Stimulated activated CD8-positive, alpha-beta memory T cell treated with anti-CD3 and anti-CD28 coated beads, Interleukin-12 subunit alpha, Interleukin-12 subunit beta, amount 100 ng/mL, for 1 hour (primary cell): ENCODE measurements around the gene GATC.
"Not testable (repeated sequence)": the region's sequence is repeated elsewhere in the genome, so short reads cannot be mapped to it uniquely, and the experiment has no call there.

ENCODE experiments used
- DNase-seq: peaks from one replicate; pipeline ENCODE4 v3.0.0-alpha.2; 2020; ENCODE audit warnings: low read depth

The GATC gene

GRCh38 chr12:120437735-120438494 lies 8.3 kb upstream of the GATC start, which contains the start of gene COX6A1:
Gene COX6A1 (plus strand): TSS chr12:120438113. CDS start chr12:120438127, 14 bp downstream.
- DNase-seq, result peak; percentile 96

DNA sequence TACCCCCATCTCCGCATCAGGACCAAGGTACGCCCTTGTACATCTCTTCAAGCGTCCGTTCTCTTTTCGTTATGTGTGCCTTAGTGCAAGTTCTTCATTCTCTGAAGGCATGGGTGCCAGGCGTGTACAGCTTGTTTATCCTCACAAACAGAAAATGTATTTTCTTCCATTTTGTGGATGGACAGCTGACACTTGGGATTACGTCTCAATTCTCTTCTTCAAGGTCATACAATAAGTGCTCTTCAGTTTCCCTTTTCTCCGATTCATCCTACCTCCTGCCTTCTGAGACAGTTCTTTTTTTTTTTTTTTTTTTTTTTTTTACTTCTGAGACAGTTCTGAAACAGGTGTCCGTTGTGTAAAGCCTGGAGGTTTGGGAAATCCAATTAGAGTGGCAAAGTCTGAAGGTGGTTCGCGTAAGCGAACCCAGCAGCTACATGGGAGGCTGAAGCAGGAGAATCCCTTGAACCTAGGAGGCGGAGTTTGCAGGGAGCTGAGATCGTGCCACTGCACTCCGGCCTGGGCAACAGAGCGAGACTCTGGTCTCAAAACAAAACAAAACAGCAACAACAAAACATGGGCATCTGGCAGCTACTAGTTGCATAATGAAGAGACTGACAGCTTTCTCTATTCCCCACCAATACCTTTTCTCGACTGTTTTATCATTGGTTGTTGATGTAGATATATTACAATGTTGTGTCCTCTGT lies 7.6 kb upstream of the GATC start:
- no peak for DNase-seq

- peak; percentile 60 for DNase-seq
Measured at GRCh38 chr12:120439646-120440247, 6.5 kb upstream of the GATC start.

- DNase-seq, result no peak
Measured at GRCh38 chr12:120444676-120445075, 1.6 kb upstream of the GATC start.

GRCh38 chr12:120446844-120447178 lies 567 bp downstream of the GATC start:
- not testable (repeated sequence) for DNase-seq

GRCh38 chr12:120447992-120448391 lies 1.7 kb downstream of the GATC start:
- no peak for DNase-seq

DNA sequence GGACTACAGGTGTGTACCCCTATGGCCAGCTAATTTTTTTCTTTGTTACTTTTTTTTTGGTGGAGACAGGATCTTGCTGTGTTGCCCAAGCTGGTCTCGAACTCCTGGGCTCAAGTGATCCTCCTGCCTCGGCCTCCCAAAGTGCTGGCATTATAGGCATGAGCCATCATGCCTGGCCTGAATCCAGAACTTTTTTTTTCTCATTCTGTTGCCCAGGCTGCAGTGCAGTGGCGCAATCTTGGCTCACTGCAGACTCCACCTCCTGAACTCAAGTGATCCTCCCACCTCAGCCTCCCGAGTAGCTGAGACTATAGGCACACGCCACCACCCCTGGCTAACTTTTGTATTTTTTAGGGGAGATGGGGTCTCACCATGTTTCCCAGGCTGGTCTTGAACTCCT lies 6.3 kb downstream of the GATC start:
- DNase-seq, result not testable (repeated sequence)

DNA sequence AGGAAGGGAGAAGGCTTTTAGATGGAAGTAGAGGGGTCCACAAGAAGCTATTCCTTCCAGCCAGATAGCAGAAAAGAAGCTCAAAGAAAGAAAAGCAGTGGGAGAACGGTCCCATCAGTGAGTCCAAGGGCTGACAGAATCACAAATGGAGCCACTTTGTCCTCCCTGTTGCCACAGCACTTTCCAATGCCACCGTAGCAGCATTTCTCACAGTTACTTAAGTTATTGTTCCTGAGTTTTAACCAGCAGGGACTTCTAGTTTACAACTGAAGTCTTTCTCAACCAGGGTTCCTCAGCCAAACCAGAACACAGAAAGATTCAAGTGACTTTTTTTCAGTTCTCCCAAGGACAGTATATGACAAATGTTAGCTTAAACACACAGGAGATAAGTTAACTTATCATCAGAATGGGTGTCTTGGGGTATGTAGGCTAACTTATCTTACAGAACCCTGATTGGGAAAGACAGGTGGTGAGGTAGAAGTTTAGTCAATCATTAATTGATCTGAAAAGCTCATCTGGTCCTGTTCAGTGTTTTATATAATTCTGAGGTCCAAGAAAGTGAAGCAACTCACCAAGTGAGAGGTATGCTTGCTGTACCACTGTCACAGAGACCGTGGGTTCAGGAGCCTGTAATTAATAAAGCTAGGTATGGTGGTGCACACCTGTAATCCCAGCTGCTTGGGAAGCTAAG lies 7.0 kb downstream of the GATC start:
- DNase-seq, result no peak

- DNase-seq, result no peak
Measured at GRCh38 chr12:120453977-120454376, 7.7 kb downstream of the GATC start.

DNA sequence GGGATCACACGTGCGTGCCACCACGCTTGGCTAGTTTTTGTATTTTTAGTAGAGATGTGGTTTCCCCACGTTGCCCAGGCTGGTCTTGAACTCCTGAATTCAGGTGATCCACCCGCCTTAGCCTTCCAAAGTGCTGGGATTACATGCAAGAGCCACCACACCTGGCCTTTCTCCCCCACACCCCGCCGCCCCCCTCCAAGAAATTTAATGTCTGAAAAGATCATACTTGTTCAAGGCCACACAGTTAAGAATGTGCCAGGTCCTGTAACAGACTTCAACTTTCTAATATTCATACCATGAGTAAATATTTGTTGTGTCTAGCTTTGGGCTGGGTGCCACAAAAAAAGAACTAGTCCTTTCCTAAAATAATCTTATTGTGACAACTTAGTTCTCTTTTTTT lies 9.1 kb downstream of the GATC start:
- DNase-seq, result no peak

DNA sequence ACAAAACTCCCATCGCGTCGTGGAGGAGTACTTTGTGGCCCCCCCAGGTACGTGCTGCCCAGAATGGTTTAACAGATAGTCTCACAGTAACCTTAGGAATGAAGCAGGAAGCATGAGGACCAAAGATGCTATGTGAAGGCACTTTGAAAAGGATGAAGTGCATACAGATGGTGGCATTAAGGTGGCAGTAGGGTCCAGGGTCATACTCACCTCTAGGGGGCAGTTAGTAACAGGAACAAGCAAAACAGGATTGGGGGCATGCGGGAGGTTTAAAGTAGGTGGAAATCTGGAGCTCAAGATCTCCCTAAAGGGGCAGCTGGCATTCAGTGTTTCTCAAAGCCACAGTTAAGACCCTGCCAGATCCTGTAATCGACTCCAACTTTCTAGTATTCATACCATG lies 10.9 kb downstream of the GATC start:
- no peak for DNase-seq

GRCh38 chr12:120460157-120460556 lies 13.9 kb downstream of the GATC start:
- no peak for DNase-seq

- DNase-seq, result no peak
Measured at GRCh38 chr12:120462099-120462640, 15.9 kb downstream of the GATC start.

DNA sequence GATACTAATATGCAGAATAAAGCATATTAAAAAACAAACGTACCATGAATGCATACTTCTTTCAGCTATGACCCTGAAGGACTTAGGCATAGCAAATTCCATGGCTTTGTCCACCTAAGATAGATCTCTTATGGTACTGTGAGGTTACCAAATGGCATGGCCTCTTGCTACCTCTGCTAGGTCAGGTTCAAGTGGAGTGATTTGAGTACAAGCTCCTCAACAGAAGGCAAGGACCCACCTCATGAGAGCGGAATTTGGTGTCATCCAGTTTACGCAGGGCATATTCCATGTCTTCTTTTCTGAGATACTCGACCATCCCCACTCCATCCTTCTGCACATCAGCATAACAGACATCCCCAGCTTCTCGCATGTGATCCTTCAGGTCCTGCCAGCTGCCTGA lies 17.5 kb downstream of the GATC start:
- no peak for DNase-seq

GRCh38 chr12:120465756-120466155 lies 19.5 kb downstream of the GATC start:
- DNase-seq, result no peak

GRCh38 chr12:120466560-120467315 lies 20.5 kb downstream of the GATC start:
- no peak for DNase-seq

DNA sequence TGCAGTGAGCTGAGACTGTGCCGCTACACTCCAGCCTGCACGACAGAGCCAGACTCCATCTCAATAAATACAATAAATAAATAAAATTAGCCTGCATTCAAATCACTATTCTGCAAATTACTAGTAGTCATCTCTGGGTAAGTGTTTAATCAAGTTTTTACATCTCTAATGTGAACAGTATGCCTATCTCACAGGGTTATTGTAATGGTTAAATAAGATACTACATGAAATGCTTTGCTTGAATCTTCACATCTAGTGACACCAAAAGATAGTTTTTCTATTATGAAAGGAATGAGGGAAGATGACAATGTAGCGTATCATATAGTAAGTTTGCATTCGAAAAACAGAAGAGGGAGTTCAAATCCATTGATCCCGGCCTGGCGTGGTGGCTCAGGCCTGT lies 21.2 kb downstream of the GATC start:
- no peak for DNase-seq

DNA sequence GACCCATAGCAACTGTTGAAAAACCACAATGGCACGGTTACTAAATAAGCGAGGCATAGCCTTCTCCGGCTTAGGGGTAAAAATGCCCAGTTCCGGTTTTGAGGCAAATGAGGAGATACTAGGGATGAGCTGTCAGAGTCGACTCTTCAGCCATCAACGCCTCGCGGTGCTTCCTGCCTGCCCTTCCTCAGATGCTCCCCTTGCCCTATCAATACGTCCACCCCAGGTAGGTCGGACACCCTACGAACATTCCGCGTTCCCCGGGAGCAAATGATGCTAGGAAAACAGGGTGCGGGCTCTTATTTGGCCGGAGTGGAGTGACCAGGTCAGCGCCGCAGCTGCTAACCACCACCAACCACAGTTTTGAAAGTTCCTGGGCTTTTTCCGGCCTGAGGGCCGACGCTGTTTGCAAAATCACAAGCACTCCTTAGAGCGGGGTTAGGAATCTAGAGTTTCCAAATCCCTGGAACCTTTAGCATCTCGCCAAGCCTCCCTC lies 22.1 kb downstream of the GATC start:
- DNase-seq, result no peak

- DNase-seq, result no peak
Measured at GRCh38 chr12:120468821-120469449, 22.7 kb downstream of the GATC start.

DNA sequence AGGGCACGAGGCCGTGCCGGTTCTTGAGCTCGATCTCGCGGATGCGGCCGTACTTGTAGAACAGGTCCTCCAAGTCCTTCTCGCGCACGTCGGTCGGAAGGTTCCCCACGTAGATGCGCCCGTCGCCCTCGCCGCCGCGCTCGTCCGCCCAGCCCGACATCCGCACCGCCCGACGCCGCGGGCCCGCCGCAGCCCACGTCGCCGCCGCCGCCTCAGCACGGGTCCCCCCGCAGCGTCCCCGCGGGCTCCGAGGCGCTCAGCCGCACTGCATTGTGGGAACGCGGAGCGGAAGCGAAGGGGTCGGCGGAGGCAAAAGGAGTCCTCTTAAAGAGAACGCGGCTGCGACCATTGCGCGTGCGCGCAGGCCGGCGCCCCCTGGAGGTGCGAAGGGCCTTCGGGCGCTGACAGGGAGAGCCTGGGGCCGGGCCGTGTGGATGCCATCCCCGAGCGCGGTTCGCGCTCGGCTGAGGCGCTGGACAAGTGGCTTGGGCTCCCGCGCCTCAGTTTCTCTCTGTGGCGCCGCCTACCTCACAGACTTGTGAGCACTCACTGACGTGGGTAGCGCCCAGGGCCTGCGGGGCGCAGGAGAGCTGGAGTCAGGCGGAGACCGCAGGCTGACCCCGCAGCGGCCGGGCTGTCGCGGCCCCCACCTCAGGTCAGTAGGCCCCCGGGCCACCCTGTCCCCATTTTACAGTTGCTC lies 23.4 kb downstream of the GATC start, which contains the start of gene SRSF9:
TSS of gene SRSF9 (minus strand) at position 299 of the 700 bp plus-strand sequence. CDS start at position 160, 139 bp downstream.
- DNase-seq, result peak; percentile 96
